ENCODE data around the gene SERPINI1. TPM values are rescaled to one million over a fixed set of nuclear protein-coding genes. Genes with fewer than 3 reads are reported as not detected.
A peak's percentile ranks its signal among the peaks of the same experiment; 100 is the strongest.

Gene SERPINI1
- total and polyA plus RNA-seq, 9 of the 15 experiments (the other 6 are each of a cell fraction or from before 2014, with no cell fraction given) = 1.6 to 9.9 (median 3.5) TPM

DNA sequence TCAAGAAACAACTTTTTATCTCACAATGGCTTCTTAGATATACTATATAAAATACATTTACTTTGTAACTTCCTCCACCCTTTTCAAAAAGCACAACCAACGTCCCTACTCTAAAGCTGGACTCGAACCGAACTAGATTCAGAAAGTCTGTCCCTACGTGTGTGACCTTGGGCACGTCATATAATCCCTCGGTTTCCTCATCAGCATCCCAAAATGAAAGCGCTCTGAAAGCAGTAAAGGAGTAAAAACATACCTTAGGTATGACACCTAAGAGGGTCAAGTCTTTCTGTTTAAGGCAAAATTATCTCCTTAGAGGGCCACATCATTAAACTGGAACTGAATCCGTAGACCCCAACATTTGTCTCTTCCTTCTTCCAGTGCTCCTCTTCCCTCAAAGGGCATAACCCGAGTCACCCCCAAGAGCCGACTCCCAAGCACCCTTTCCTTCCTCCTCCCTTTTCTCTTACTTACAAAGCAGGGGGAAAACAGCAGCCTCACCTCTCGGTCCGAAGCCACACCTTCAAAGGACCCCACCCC, 1.5 kb upstream of the SERPINI1 start:
- H3K4me2 ChIP-seq (ENCODE audit: insufficient read depth, low read length) = peak overlapping the region; percentile 93
- H3K79me2 ChIP-seq (ENCODE audit: control insufficient read depth, insufficient read depth, low read length) = peaks cover 86% of the 10 kb centered on the region
- no peak for DNase-seq (ENCODE audit: extremely low read depth in 1 of 4, low spot score in 3 of 4)
- H3K9ac ChIP-seq (ENCODE audit: insufficient read depth in 1 of 2, low read depth in 2 of 2, low read length in 2 of 2) = peak overlapping the region; percentile 82 to 96
- TSS peak; percentile 52 for BruUV-seq (replicated peaks)
- H3K4me3 ChIP-seq = peak overlapping the region; percentile 77
- H3K9me3 ChIP-seq (replicated peaks; ENCODE audit: control insufficient read depth, insufficient read depth, low read depth, low read length) = no peaks in the 10 kb centered on the region
- POLR2A ChIA-PET = interaction anchor here (1.0 to 1.9 kb wide), 2 partner anchors 11 to 19 kb away, joined by 3 to 6 read pairs; no protein-coding TSS in a partner anchor
- H4K20me1 ChIP-seq (replicated peaks; ENCODE audit: control insufficient read depth, insufficient read depth, low read length) = 0 out of 2 replicates have a peak, but pooled peaks cover 5% of the 10 kb centered on the region
- peak overlapping the region; percentile 96; the same call in 1 of the 2 replicates for H2AFZ ChIP-seq (ENCODE audit: low read depth, low read length)
- peaks cover 0 to 5% of the 10 kb centered on the region in 2 experiments; a peak in 3 of 5 replicates for H3K4me1 ChIP-seq (replicated peaks in 1 of 2; ENCODE audit: control insufficient read depth in 2 of 2, insufficient read depth in 2 of 2, low read length in 2 of 2)
- H3K36me3 ChIP-seq (ENCODE audit: control insufficient read depth, insufficient read depth, low read length) = peaks cover 6% of the 10 kb centered on the region; the same call in 2 of the 3 replicates
- FAIRE-seq = no peak
- WGBS (ENCODE audit: insufficient coverage, low coverage, missing lambda C conversion rate) = 0% methylated on average over 10 of the region's 12 CpGs
- H3K9me1 ChIP-seq (ENCODE audit: control insufficient read depth, insufficient read depth, low read length) = no peaks in the 10 kb centered on the region
- no peaks in the 10 kb centered on the region for H3K27me3 ChIP-seq (ENCODE audit: control insufficient read depth in 2 of 2, insufficient read depth in 2 of 2, low read length in 2 of 2)
- intact Hi-C loops (cut with micrococcal nuclease) (loop anchor here (1.0 to 5.0 kb wide), 4 partner anchors 10 to 1817 kb away; partner anchors contain the start of gene GOLIM4), in situ Hi-C loops (cut with MboI) (no loop called here)
- peak; percentile 3 for ATAC-seq
- peak overlapping the region; percentile 96 for H3K27ac ChIP-seq (ENCODE audit: extremely low read depth, low read depth, low read length)
- CTCF ChIA-PET (ENCODE audit: low intra/inter-chr PET ratio) = no interaction called here
- TF ChIP-seq RB1 (IDR thresholded peaks at IDR 0.05; ENCODE audit: low read depth) = no peak
- TF ChIP-seq MXI1 (IDR thresholded peaks at IDR 0.05; ENCODE audit: low read depth, low read length) = no peak
- TF ChIP-seq SRF (CRISPR knock-in tag; IDR thresholded peaks at IDR 0.05) = no peak
- TF ChIP-seq FOXP1 (CRISPR knock-in tag; IDR thresholded peaks at IDR 0.05) = no peak
- TF ChIP-seq, protein P1, sequence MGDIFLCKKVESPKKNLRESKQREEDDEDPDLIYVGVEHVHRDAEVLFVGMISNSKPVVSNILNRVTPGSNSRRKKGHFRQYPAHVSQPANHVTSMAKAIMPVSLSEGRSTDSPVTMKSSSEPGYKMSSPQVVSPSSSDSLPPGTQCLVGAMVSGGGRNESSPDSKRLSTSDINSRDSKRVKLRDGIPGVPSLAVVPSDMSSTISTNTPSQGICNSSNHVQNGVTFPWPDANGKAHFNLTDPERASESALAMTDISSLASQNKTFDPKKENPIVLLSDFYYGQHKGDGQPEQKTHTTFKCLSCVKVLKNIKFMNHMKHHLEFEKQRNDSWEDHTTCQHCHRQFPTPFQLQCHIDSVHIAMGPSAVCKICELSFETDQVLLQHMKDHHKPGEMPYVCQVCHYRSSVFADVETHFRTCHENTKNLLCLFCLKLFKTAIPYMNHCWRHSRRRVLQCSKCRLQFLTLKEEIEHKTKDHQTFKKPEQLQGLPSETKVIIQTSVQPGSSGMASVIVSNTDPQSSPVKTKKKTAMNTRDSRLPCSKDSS (IDR thresholded peaks at IDR 0.05; ENCODE audit: low read depth, partially characterized antibody) = no peak
- no peak for TF ChIP-seq CGGBP1 (CRISPR knock-in tag; IDR thresholded peaks at IDR 0.05)
- TF ChIP-seq MEIS2 (IDR thresholded peaks at IDR 0.05; ENCODE audit: partially characterized antibody) = no peak
- no peak for TF ChIP-seq MCM2 (IDR thresholded peaks at IDR 0.05; ENCODE audit: low read depth)
- TF ChIP-seq NFRKB (IDR thresholded peaks at IDR 0.05; ENCODE audit: low read depth) = peak; percentile 64; the same call in 1 of the 2 replicates
- TF ChIP-seq, protein P2, sequence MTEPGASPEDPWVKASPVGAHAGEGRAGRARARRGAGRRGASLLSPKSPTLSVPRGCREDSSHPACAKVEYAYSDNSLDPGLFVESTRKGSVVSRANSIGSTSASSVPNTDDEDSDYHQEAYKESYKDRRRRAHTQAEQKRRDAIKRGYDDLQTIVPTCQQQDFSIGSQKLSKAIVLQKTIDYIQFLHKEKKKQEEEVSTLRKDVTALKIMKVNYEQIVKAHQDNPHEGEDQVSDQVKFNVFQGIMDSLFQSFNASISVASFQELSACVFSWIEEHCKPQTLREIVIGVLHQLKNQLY (CRISPR knock-in tag; conservative IDR thresholded peaks at IDR 0.05) = no peak
- TF ChIP-seq ATF4 (CRISPR knock-in tag; IDR thresholded peaks at IDR 0.05) = no peak
- no peak for TF ChIP-seq HOXB6 (CRISPR knock-in tag; IDR thresholded peaks at IDR 0.05; ENCODE audit: borderline replicate concordance)
- no peak for TF ChIP-seq ARNT (IDR thresholded peaks at IDR 0.05)
- no peak for TF ChIP-seq ZNF143 (CRISPR knock-in tag; IDR thresholded peaks at IDR 0.05)
- no peak for TF ChIP-seq MTA1 (IDR thresholded peaks at IDR 0.05; ENCODE audit: borderline replicate concordance)
- no peak for TF ChIP-seq C11orf30 (IDR thresholded peaks at IDR 0.05; ENCODE audit: low read depth)
- no peak for TF ChIP-seq RBFOX2 (IDR thresholded peaks at IDR 0.05; ENCODE audit: low read depth, low read length)
- TF ChIP-seq MNT (conservative IDR thresholded peaks at IDR 0.05) = no peak

Data from K562 (cell line).